Measurements from ENCODE around the gene TOM1L2. TPM values are rescaled to one million over a fixed set of nuclear protein-coding genes. Genes with fewer than 3 reads are reported as not detected.

The TOM1L2 gene
- total RNA-seq, 1 donor from 2014 or later, result 16.3 TPM

DNA sequence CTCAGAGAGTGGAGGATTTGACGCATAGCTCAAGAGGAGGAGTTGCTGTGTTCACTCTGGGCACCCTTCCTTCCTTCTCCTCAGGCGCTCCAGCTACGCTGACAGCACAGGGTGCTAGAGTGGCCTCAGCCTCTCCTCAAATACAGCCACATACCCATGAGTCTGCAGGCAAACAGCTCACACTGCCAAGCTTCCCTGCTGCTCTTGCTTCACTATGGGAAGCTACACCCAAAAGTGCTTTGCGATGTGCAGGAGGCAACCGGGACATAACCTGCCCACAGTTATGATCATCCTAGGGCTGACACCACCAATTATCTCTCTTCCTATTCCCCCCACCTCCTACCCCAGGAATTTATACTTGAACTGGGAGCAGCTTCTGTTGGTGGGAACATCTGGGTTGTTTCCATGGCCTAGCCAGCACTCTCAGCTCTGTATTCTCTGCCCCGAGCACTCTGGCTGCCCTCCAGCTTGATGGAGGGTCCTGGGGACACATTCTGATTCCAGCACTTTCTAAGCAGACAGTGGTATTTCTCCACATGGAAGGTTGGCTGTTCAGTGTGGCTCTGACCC lies 95.2 kb downstream of the TOM1L2 start:
- no peaks in the 10 kb centered on the region for H3K27me3 ChIP-seq (ENCODE audit: control insufficient read depth, insufficient read depth, low read length)
- no peak for DNase-seq (ENCODE audit: low read depth)
- H3K4me3 ChIP-seq (ENCODE audit: low read depth, low read length), result no peak overlapping the region
- TF ChIP-seq, protein P1, sequence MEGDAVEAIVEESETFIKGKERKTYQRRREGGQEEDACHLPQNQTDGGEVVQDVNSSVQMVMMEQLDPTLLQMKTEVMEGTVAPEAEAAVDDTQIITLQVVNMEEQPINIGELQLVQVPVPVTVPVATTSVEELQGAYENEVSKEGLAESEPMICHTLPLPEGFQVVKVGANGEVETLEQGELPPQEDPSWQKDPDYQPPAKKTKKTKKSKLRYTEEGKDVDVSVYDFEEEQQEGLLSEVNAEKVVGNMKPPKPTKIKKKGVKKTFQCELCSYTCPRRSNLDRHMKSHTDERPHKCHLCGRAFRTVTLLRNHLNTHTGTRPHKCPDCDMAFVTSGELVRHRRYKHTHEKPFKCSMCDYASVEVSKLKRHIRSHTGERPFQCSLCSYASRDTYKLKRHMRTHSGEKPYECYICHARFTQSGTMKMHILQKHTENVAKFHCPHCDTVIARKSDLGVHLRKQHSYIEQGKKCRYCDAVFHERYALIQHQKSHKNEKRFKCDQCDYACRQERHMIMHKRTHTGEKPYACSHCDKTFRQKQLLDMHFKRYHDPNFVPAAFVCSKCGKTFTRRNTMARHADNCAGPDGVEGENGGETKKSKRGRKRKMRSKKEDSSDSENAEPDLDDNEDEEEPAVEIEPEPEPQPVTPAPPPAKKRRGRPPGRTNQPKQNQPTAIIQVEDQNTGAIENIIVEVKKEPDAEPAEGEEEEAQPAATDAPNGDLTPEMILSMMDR (IDR thresholded peaks at IDR 0.05; ENCODE audit: insufficient read depth, low read length, poor library complexity, severe bottlenecking), result no peak
- H3K36me3 ChIP-seq (ENCODE audit: control insufficient read depth, insufficient read depth, low read length), result peaks cover 2% of the 10 kb centered on the region

DNA sequence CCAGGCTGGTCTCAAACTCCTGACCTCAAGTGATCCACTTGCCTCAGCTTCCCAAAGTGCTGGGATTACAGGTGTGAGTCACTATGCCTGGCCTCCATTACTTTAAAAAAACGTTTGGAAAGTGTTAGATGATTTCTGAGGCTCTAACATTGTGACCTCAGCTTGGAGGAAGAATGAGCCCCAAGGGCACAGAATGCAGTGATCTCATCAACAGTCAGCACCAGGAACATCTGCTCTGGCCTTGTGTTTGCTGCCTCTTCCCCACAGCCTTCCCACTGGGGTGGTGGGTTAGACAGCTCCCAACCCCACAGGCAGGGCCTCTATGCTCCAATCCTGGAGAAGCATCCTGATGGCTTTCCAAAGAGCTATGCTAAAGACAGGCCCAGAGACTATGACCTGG lies 97.7 kb downstream of the TOM1L2 start:
- TF ChIP-seq, protein P1 (IDR thresholded peaks at IDR 0.05; ENCODE audit: insufficient read depth, low read length, poor library complexity, severe bottlenecking), result no peak
- Histone ChIP-seq H3K27me3 (ENCODE audit: control insufficient read depth, insufficient read depth, low read length) (no peaks in the 10 kb centered on the region), H3K4me3 (ENCODE audit: low read depth, low read length) (no peak overlapping the region), H3K36me3 (ENCODE audit: control insufficient read depth, insufficient read depth, low read length) (peaks cover 2% of the 10 kb centered on the region)
- no peak for DNase-seq (ENCODE audit: low read depth)

GRCh38 chr17:17873450-17873991 lies 98.7 kb downstream of the TOM1L2 start:
- H3K36me3 ChIP-seq (ENCODE audit: control insufficient read depth, insufficient read depth, low read length), result peaks cover under 1% of the 10 kb centered on the region
- TF ChIP-seq, protein P1 (IDR thresholded peaks at IDR 0.05; ENCODE audit: insufficient read depth, low read length, poor library complexity, severe bottlenecking), result no peak
- DNase-seq (ENCODE audit: low read depth), result no peak
- H3K4me3 ChIP-seq (ENCODE audit: low read depth, low read length), result no peak overlapping the region
- no peaks in the 10 kb centered on the region for H3K27me3 ChIP-seq (ENCODE audit: control insufficient read depth, insufficient read depth, low read length)

DNA sequence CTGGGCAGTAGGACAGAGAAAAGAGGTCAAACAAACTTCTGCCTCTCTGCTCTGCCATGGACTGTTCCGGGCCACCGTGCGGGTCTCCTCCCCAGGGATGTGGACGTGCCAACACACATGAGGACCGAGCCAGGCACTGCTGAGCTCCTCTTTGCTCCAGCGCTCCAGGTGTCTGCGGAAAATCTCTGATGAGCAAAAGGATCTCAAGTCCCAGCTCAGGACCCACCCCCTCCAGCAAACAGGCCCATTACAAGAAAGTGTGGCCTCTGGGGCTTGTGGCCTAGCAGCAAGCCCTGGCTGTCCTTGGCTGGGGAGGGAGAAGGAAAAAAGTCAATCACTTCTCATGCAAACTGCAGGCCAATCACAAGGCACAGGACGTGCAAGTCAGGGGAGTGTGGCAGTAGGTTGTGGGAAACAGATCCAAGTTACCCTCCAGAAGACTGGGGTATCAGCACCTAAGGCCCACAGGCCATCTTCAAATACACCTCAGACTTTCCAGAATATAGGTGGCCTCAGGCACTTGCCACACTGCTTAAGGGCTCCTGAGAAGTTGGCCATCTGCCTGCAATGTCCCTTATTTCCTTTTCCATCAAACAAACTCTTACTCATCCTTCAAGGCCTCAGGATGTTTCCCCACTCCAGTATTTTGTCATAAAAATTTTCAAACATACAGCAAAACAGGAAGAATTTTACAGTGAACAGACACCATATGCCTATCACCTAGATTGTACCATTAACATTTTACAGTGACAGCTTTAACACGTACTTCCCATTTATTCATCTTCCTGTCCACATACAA lies 99.5 kb downstream of the TOM1L2 start:
- no peaks in the 10 kb centered on the region for H3K27me3 ChIP-seq (ENCODE audit: control insufficient read depth, insufficient read depth, low read length)
- no peaks in the 10 kb centered on the region for H3K36me3 ChIP-seq (ENCODE audit: control insufficient read depth, insufficient read depth, low read length)
- TF ChIP-seq, protein P1 (IDR thresholded peaks at IDR 0.05; ENCODE audit: insufficient read depth, low read length, poor library complexity, severe bottlenecking), result no peak
- no peak overlapping the region for H3K4me3 ChIP-seq (ENCODE audit: low read depth, low read length)
- no peak for DNase-seq (ENCODE audit: low read depth)

- TF ChIP-seq, protein P1 (IDR thresholded peaks at IDR 0.05; ENCODE audit: insufficient read depth, low read length, poor library complexity, severe bottlenecking), result no peak
- no peaks in the 10 kb centered on the region for H3K36me3 ChIP-seq (ENCODE audit: control insufficient read depth, insufficient read depth, low read length)
Observed at GRCh38 chr17:17871913-17872312, 100.3 kb downstream of the TOM1L2 start.

More at GRCh38 chr17:17871913-17872312, 100.3 kb downstream of the TOM1L2 start:
- DNase-seq (ENCODE audit: low read depth), result no peak
- no peak overlapping the region for H3K4me3 ChIP-seq (ENCODE audit: low read depth, low read length)
- H3K27me3 ChIP-seq (ENCODE audit: control insufficient read depth, insufficient read depth, low read length), result no peaks in the 10 kb centered on the region

Measured in kidney epithelial cell (primary cell).